ENCODE measurements around the gene SYTL2.
"Not testable (repeated sequence)": the region's sequence is repeated elsewhere in the genome, so short reads cannot be mapped to it uniquely, and the experiment has no call there.

SYTL2 gene

GRCh38 chr11:85798361-85798760 is 12.6 kb downstream of the SYTL2 start:
- no peak for DNase-seq

GRCh38 chr11:85795712-85796487 is 15.0 kb downstream of the SYTL2 start:
- DNase-seq = no peak

GRCh38 chr11:85791409-85791990 is 19.4 kb downstream of the SYTL2 start:
- no peak for DNase-seq

- DNase-seq = no peak
Measured at GRCh38 chr11:85787809-85788760, 22.9 kb downstream of the SYTL2 start.

- no peak for DNase-seq
Measured at GRCh38 chr11:85787168-85787567, 23.8 kb downstream of the SYTL2 start.

GRCh38 chr11:85784480-85785265 is 26.3 kb downstream of the SYTL2 start:
- DNase-seq = no peak

GRCh38 chr11:85783758-85784157 is 27.2 kb downstream of the SYTL2 start:
- DNase-seq = no peak

- not testable (repeated sequence) for DNase-seq
Measured at GRCh38 chr11:85780780-85781517, 30.0 kb downstream of the SYTL2 start.

- no peak for DNase-seq
Measured at GRCh38 chr11:85779956-85780640, 30.8 kb downstream of the SYTL2 start.

- DNase-seq = not testable (repeated sequence)
Measured at GRCh38 chr11:85777603-85777972, 33.4 kb downstream of the SYTL2 start.

- DNase-seq = no peak
Measured at GRCh38 chr11:85776951-85777602, 33.9 kb downstream of the SYTL2 start.

GRCh38 chr11:85774256-85775101 is 36.5 kb downstream of the SYTL2 start:
- no peak for DNase-seq

GRCh38 chr11:85772695-85773094 is 38.2 kb downstream of the SYTL2 start:
- DNase-seq = no peak

- no peak for DNase-seq
Measured at GRCh38 chr11:85771568-85771967, 39.4 kb downstream of the SYTL2 start.

GRCh38 chr11:85769771-85770170 is 41.2 kb downstream of the SYTL2 start:
- DNase-seq = no peak

- DNase-seq = no peak
Measured at GRCh38 chr11:85768473-85769146, 42.3 kb downstream of the SYTL2 start.

GRCh38 chr11:85767246-85767945 is 43.5 kb downstream of the SYTL2 start:
- DNase-seq = peak; percentile 61

- peak; percentile 49 for DNase-seq
Measured at GRCh38 chr11:85766721-85767161, 44.2 kb downstream of the SYTL2 start.

Measured in right kidney (tissue), 1 donor.